Liver (tissue), 9 donors: Measurements from ENCODE around the gene RBM22. TPM values are rescaled to one million over a fixed set of nuclear protein-coding genes. Genes with fewer than 3 reads are reported as not detected.

Source experiments
- DNase-seq: peaks from one replicate; pipeline ENCODE4 v3.0.0-alpha.2; 2017; ENCODE audit warnings: low spot score
- H3K27ac ChIP-seq, 2 donors: one replicate each; pipeline ENCODE4 v1.7.0; 2013; ENCODE audit warnings: inconsistent platforms in 2 of 2, low read length in 2 of 2, control low read depth in 1 of 2, low read depth in 1 of 2, mild to moderate bottlenecking in 1 of 2
- H3K27me3 ChIP-seq, 4 donors: one replicate each; pipeline versions ENCODE4 v1.6.1 to v1.7.0; 2013; ENCODE audit warnings: low read length in 3 of 4, inconsistent platforms in 1 of 4, mild to moderate bottlenecking in 1 of 4, moderate library complexity in 1 of 4; ENCODE audit not compliant: control insufficient read depth in 4 of 4, insufficient read depth in 4 of 4
- H3K36me3 ChIP-seq, 4 donors: one replicate each; pipeline versions ENCODE4 v1.6.1 to v1.7.0; 2013; ENCODE audit warnings: low read length in 3 of 4, mild to moderate bottlenecking in 3 of 4, low read depth in 1 of 4, moderate library complexity in 1 of 4; ENCODE audit not compliant: control insufficient read depth in 4 of 4, insufficient read depth in 3 of 4
- H3K4me1 ChIP-seq, 4 donors: one replicate each; pipeline versions ENCODE4 v1.6.1 to v1.7.0; 2013; ENCODE audit warnings: low read length in 3 of 4, mild to moderate bottlenecking in 3 of 4, moderate library complexity in 1 of 4; ENCODE audit not compliant: control insufficient read depth in 4 of 4, insufficient read depth in 4 of 4
- H3K4me3 ChIP-seq, 3 donors: one replicate each; pipeline versions ENCODE4 v1.6.1 to v1.7.0; 2013; ENCODE audit warnings: low read length in 3 of 3, control low read depth in 1 of 3, low read depth in 1 of 3, mild to moderate bottlenecking in 1 of 3
- H3K9ac ChIP-seq, 2 donors: one replicate each; pipeline ENCODE4 v1.7.0; 2013; ENCODE audit warnings: low read length in 2 of 2, mild to moderate bottlenecking in 2 of 2, moderate library complexity in 2 of 2, control low read depth in 1 of 2, low read depth in 1 of 2
- H3K9me3 ChIP-seq, 4 donors: one replicate each; pipeline versions ENCODE4 v1.6.1 to v1.7.0; 2013; ENCODE audit warnings: low read length in 3 of 4; ENCODE audit not compliant: control insufficient read depth in 4 of 4
- HNF4G ChIP-seq: IDR thresholded peaks from 2 replicates; pipeline ENCODE4 v1.6.1; 2016; ENCODE audit warnings: antibody characterized with exemption
- NR2F2 ChIP-seq: IDR thresholded peaks from 2 replicates; pipeline ENCODE4 v1.6.1; 2016; ENCODE audit warnings: antibody characterized with exemption
- RAD21 ChIP-seq, 2 donors: IDR thresholded peaks; 2 replicates each; pipeline ENCODE4 v1.6.1; 2016; ENCODE audit warnings: antibody characterized with exemption in 2 of 2, mild to moderate bottlenecking in 2 of 2
- RXRA ChIP-seq, 2 donors: IDR thresholded peaks; 2 replicates each; pipeline ENCODE4 v1.6.1; 2017 to 2018; ENCODE audit warnings: antibody characterized with exemption in 2 of 2, mild to moderate bottlenecking in 1 of 2
- SP1 ChIP-seq: IDR thresholded peaks from 2 replicates; pipeline ENCODE4 v1.6.1; 2018; ENCODE audit warnings: antibody characterized with exemption, mild to moderate bottlenecking
- YY1 ChIP-seq: IDR thresholded peaks from 2 replicates; pipeline ENCODE4 v1.6.1; 2016; ENCODE audit warnings: antibody characterized with exemption, mild to moderate bottlenecking
- WGBS: extraction: QIAGEN DNeasy Blood & Tissue Kit; methylation state at CpG from one replicate; pipeline ENCODE4 v1.1.7; 2013; 5-methylcytosine and 5-hydroxymethylcytosine counted together
- polyA plus RNA-seq, 2 donors: library from polyadenylated mRNA; stranded (reverse) in 1 of 2; unstranded in 1 of 2; fragments of 200-250 nt in 1 of 2; fragments of >200 nt in 1 of 2; fragmentation: Nextera tagmentation in 1 of 2; extraction: Ambion mirVana in 1 of 2; gene quantifications; one replicate each; pipeline versions ENCODE4 v1.2.1 to v1.2.3, GENCODE V29; 2013 to 2015
- total RNA-seq, 2 donors: library from RNA; depleted of rRNA; stranded (reverse); fragments of >200 nt; gene quantifications; one replicate each; pipeline ENCODE4 v1.2.3, GENCODE V29; 2014
- TF ChIP-seq, protein P1 (sequence below): IDR thresholded peaks from 2 replicates; pipeline ENCODE4 v1.6.1; 2016; ENCODE audit warnings: antibody characterized with exemption, mild to moderate bottlenecking
- TF ChIP-seq, protein P2 (sequence below): fragments of 150-350 bp; IDR thresholded peaks from 2 replicates; pipeline ENCODE4 v1.5.1; 2017; ENCODE audit warnings: improper control_type of control experiment, low read depth, low read length; ENCODE audit not compliant: missing input control
- donor health status: healthy.
- donor health status: healthy.
- donor health status: healthy.
- donor health status: healthy.
- donor health status: healthy.

Gene RBM22
- total and polyA plus RNA-seq, 4 donors = 10.7 to 19.7 (median 12.3) TPM

DNA sequence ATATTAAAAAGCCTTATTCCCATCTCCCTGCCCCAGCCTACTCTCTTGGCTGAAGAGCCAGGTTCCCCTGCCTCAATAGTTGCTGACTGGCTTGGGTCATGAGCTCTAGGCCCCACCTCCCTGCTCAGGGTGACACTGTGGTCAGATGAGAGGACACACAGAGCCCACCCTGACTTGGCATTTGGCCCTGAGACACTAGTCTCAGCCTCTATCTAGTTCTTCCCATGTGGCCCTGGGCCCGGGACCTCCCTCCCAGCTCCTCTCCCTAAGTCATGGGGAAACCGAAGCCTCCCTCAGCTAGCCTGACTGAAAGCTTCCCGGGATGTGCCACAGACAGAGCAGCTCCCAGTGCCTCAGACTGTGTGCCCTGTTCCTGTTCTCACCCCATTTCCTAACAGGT, 45.6 kb downstream of the RBM22 start (continued):
- TF ChIP-seq, protein P1, sequence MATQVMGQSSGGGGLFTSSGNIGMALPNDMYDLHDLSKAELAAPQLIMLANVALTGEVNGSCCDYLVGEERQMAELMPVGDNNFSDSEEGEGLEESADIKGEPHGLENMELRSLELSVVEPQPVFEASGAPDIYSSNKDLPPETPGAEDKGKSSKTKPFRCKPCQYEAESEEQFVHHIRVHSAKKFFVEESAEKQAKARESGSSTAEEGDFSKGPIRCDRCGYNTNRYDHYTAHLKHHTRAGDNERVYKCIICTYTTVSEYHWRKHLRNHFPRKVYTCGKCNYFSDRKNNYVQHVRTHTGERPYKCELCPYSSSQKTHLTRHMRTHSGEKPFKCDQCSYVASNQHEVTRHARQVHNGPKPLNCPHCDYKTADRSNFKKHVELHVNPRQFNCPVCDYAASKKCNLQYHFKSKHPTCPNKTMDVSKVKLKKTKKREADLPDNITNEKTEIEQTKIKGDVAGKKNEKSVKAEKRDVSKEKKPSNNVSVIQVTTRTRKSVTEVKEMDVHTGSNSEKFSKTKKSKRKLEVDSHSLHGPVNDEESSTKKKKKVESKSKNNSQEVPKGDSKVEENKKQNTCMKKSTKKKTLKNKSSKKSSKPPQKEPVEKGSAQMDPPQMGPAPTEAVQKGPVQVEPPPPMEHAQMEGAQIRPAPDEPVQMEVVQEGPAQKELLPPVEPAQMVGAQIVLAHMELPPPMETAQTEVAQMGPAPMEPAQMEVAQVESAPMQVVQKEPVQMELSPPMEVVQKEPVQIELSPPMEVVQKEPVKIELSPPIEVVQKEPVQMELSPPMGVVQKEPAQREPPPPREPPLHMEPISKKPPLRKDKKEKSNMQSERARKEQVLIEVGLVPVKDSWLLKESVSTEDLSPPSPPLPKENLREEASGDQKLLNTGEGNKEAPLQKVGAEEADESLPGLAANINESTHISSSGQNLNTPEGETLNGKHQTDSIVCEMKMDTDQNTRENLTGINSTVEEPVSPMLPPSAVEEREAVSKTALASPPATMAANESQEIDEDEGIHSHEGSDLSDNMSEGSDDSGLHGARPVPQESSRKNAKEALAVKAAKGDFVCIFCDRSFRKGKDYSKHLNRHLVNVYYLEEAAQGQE = no peak
- no peak for TF ChIP-seq YY1
- TF ChIP-seq RAD21 (IDR thresholded peaks at IDR 0.05) = no peak
- no peak for TF ChIP-seq RXRA (IDR thresholded peaks at IDR 0.05)
- no peak for TF ChIP-seq SP1

DNA sequence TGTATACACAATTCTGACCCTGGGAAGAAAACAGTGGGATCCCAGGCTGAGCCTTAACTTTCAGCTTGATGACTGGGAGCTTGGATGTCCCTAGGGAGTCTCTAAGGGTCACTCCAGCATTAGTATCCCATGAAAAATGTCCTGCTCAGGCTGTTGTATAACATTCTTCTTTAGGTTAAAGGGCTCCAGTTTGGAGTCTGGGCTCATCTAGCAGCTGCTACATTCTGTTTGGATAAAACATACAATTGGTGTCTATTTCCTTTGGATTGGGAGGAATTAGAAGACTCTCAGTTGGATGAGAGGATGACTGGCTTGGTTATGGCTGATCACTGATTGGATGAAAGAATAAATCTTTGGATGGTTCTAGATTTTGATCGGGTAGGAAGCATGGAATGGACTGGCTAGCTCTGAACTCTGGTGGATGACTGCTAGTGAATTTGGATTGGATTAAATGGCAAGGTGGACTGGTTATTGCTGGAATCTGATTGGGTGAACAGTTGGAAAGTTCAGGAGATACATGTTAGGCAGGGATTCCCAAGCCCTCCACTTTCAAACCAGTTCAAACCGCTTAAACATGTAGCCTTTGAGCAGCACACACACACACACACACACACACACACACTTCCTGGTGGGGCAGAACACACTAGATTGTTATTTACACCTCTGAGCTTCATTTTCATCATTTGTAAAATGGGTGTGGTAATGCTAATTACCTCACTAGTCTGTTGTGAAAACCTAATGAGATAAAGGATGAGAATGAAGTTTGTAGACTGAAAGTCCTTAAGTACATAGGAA, 46.9 kb downstream of the RBM22 start:
- Histone ChIP-seq H3K27ac (no peak overlapping the region), H3K9ac (no peak overlapping the region), H3K36me3 (peaks cover 7 to 22% (median 16%) of the 10 kb centered on the region in 4 donors), H3K27me3 (no peaks in the 10 kb centered on the region), H3K4me1 (peaks cover 13 to 29% (median 22%) of the 10 kb centered on the region in 4 donors), H3K9me3 (no peaks in the 10 kb centered on the region), H3K4me3 (no peak overlapping the region)
- no peak for DNase-seq
- TF ChIP-seq NR2F2 = peak; percentile 28
- TF ChIP-seq, protein P2, sequence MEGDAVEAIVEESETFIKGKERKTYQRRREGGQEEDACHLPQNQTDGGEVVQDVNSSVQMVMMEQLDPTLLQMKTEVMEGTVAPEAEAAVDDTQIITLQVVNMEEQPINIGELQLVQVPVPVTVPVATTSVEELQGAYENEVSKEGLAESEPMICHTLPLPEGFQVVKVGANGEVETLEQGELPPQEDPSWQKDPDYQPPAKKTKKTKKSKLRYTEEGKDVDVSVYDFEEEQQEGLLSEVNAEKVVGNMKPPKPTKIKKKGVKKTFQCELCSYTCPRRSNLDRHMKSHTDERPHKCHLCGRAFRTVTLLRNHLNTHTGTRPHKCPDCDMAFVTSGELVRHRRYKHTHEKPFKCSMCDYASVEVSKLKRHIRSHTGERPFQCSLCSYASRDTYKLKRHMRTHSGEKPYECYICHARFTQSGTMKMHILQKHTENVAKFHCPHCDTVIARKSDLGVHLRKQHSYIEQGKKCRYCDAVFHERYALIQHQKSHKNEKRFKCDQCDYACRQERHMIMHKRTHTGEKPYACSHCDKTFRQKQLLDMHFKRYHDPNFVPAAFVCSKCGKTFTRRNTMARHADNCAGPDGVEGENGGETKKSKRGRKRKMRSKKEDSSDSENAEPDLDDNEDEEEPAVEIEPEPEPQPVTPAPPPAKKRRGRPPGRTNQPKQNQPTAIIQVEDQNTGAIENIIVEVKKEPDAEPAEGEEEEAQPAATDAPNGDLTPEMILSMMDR = no peak
- WGBS = 81% methylated on average over 2 of the region's 2 CpGs

- no peaks in the 10 kb centered on the region for H3K27me3 ChIP-seq
- no peak overlapping the region for H3K9ac ChIP-seq
- 81% methylated on average over 5 of the region's 5 CpGs for WGBS
These were observed 47.6 kb downstream of the RBM22 start for GRCh38 chr5:150653145-150653761.

More at GRCh38 chr5:150653145-150653761, 47.6 kb downstream of the RBM22 start:
- H3K36me3 ChIP-seq = peaks cover 12 to 29% (median 18%) of the 10 kb centered on the region in 4 donors
- peak in 1 of 2 donors; percentile 21 for TF ChIP-seq RAD21 (IDR thresholded peaks at IDR 0.05)
- TF ChIP-seq, protein P2 = no peak
- TF ChIP-seq HNF4G = no peak
- peaks cover 13 to 31% (median 20%) of the 10 kb centered on the region in 4 donors for H3K4me1 ChIP-seq
- no peak overlapping the region for H3K27ac ChIP-seq
- DNase-seq = no peak
- no peak overlapping the region for H3K4me3 ChIP-seq
- H3K9me3 ChIP-seq = no peaks in the 10 kb centered on the region
